ENCODE results near the gene WIPF1.
A peak's percentile ranks its signal among the peaks of the same experiment; 100 is the strongest.

Gene WIPF1

DNA sequence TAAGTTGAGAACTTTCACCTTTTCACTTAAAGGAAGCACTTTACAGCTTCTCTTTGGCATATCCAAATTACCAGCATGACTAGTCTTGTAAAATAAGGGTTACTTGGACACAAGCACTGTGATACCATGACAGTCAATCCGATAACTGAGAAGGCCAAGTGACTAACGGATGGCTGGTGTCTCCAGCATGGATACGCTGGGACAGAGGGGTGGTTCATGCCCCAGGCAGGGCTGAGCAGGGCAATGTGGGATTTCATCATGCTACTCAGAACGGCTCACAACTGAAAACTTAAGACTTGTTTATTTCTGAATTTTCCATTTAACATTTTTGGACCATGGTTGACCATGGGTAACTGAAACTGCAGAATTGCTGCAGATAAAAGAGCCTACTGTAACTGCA is 67.7 kb downstream of the WIPF1 start:
- no peak for DNase-seq

DNA sequence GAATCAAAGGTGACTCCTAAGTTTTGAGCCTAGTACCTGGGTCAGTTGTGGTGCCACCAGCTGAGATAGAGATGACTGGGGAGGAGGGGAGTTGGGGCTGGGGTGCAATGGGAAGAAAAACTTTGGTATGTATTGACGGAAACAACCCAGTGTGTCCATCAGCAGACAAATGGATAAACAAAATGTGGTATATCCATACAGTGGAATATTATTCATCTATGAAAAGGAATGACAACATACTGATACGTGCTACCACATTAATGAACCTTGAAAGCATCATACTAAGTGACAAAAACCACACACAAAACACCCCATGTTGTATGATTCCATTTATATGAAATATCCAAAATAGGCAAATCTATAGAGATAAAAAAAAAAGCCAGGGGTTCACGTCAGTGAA is 69.6 kb downstream of the WIPF1 start:
- DNase-seq = no peak

DNA sequence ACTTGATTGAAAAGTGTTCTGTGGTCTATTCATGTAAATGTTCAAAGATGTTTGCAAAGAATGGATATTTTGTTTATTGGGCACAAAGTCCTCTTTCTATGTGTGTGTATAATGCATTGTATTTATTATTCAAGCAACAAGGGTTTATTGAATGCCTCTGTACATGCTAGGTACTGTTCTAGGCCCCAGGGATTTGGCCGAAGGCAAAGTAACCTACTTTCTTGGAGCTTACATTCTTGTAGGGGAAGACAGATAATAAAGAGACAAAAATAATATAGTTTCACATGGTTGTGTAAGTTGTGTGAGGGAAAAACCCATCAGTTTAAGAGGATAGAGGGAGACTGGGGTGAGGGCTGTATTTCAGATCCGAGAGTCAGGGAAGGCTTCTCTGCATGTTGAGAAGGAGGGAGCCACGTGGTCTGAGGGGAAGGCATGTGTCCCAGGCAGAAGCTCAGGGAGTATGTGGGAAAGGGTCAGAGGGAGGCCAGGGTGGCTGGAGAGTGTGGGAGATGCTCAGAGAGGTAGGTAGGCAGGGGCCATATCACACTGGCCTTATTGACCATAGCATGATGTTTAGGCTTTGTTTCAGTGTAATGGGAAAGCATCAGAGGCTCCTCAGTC is 70.4 kb downstream of the WIPF1 start:
- no peak for DNase-seq

DNA sequence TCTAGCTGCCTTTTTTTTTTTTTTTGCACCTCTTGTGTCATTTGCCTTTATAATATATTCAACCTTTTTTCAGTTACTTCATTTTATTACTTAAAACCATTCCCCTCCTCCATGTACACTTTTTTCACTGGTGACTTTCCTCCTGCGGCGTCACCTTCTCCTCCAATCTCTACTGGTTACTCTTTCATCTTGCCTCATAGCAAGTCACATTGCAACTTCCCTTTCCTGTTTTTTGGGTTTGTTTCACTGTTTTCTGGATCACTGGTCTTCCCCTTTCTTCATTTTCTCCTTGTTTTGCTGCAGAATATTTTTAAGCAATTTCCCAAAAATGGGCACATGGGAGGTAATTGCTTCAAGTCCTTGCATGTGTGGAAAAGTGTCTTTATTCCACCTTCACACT is 73.1 kb downstream of the WIPF1 start:
- DNase-seq = no peak

DNA sequence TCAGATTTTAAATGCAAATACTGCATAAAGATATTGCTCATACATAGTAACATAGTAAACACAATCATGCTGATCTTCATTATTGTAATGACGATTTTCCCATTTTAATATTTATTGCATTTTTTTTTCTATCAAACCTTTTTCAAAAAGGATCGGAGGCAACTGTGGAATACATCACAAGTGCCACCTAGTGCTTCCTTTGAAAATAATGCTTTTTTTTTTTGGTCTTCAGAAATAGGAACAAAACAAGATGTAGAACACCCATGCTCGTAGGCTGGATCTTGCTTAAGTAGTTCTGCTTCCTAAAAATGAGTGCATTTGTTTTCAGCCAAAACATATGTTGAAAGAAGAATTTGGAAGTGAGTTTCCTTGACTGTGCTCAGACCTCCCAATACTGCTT is 75.1 kb downstream of the WIPF1 start:
- no peak for DNase-seq

DNA sequence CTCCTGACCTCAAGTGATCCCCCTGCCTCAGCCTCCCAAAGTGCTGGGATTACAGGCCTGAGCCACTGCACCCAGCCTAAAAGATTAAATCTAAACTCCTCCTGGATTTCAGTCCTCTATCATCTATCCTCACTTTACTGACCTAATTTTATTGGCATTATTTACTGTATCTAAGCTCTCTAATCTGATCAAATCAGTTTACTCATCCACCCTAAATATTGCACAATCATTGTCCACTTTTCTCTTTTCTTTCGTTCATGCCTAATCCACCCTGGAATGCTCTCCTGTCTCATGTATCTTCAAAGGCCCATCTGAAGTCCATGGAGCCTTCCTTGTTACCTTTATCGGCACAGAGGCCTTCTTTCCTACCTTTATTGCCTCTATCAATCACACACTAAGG is 79.2 kb downstream of the WIPF1 start:
- no peak for DNase-seq

DNA sequence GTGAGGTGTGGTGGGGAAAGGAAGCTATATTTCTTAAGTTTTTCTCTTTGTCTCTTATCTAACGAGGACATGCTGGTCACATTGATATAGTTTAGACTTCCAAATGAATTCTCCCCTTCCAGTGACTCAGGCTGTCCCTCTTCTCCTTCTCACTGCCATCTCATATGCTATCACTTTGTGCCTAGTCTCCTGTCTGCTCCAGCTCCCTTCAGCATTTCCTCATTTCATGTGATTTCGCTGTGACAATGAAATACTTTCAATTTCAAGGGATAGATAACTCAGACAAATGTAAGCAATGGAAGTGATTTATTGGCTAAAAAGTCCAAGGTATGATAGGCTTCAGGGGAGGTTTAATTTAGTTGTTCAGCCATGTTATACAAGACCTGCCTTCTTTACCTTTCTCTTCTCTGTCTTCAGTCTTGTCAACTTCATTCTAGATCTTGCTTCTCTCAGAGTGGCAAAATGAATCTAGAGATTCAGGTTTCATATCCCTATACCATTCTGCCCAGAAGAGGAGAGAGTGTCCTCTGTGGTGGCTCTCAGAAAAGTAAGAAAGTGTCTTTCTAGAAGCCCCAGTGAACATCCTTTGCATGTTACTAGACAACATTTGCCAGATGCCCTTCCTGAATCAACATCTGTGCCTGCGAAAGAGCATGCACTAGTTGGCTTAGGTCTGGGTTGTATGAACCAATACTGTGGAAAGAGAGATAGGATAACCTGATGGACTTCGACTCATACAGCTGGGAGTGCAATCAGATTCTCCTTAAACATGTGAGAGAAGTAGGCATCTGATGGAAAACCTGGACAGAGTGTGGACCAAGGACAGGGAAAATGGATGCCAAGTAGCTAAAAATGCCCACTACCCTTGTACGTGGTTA is 80.9 kb downstream of the WIPF1 start:
- no peak for DNase-seq

DNA sequence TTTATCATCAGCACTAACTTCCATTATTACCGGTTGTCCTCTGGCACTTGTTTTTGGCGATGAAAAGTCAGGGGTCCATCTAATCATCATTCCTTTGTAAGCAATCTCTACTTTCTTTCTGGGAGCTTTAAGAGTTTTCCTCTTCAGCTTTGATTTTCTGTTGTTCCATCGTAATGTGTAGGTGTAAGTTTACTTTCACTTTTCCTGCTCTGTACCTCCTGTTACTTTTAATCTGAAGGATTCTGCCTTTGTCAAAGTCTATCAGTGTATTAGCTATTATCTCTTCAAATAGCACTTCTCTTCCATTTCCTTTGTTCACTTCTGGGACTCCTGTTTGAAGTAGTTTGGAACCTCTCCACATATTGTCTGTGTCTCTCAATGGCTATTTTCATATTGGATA is 85.3 kb downstream of the WIPF1 start:
- no peak for DNase-seq

DNA sequence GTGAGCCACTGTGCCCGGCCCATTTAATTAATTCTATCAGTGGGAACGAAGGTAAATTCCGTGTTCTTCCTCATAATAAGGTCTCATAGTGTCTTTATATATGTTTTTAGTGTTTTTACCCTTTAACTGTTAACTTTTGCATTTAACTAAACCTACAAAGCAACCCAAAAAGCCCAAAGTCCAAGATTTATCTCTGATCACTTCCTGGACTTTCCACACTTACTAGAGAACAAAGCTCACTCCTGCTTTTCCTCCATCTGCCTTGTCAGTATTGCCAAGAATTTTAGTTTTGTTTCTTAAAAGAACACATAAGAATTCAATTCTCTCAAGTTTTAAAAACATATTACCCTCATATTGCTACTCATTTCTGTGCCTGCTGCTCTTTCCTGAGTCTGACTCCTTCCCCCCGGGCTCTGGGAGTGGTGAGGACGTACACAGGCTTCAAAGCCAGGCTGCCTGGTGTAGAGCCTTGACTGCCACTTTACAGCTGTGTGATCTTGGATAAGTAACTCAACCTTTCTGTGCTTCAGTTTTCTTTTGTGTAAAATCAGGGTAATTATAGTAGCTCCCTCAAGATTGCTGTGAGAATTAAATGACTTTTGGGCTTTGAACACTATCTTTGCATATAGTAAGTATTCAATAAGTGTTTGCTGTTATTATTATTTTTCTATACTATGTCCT is 85.9 kb downstream of the WIPF1 start:
- no peak for DNase-seq

DNA sequence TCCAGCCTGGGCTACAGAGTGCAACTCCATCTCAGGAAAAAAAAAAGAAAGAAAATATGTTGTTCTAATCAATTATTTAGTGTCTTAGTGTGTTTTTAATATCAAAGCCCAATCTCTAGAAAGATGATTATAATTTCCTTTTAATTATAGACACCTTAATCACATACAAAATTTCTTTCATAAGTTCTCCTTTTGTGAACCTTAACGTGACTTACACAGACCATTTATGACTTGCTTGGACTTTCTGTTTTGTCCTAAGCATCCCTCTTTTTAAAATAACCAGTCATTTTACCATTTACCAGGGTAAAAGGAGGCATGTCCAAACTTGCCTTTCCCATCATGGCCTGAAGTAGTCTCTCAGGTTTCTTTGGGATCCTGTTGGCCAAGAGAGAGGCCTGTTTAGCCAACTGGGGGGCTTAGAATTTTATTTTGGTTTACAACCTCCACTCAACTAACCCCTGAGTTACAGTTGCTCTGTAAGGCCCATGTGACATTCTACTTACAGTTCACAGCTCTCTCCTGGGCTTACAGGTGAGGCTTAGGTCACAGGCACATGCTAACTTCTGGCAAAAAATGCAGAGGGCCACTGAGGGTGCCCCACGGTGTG is 86.9 kb downstream of the WIPF1 start:
- DNase-seq = peak; percentile 7
